ENCODE measurements around the gene MACROD2. TPM values are rescaled to one million over a fixed set of nuclear protein-coding genes. Genes with fewer than 3 reads are reported as not detected.

MACROD2 gene
- total and polyA plus RNA-seq, 7 donors = 0.20 to 4.8 (median 0.87) TPM

DNA sequence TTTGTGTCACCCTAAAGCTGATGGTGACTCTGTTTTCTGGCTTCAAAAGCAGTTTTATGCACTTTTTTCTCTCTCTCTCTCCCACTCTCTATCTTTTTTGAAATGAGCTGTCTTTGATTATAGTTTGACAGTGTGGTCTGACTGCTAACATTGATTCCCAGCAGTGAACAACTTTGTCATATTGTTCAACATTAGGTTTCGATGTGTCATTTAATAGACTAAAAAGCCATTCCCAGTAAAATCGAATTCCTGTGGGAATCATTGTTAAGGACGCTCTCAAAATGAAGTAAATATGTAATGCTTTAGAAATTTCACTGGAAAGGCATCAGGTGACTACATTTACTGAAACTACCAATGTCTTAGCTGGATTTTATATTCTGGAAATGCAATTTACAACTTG, 412.0 kb downstream of the MACROD2 start:
- Histone ChIP-seq H3K9me3 (no peaks in the 10 kb centered on the region), H3K4me1 (no peaks in the 10 kb centered on the region), H3K4me3 (no peak overlapping the region), H3K27me3 (ENCODE audit: insufficient read depth in 3 of 3, low read length in 2 of 3) (no peaks in the 10 kb centered on the region), H3K27ac (no peak overlapping the region), H3K36me3 (ENCODE audit: insufficient read depth in 1 of 2, low read depth in 1 of 2) (no peaks in the 10 kb centered on the region)
- DNase-seq = no peak
- no peak for ATAC-seq
- WGBS, 3 donors = 76 to 85% (median 82%) methylated on average over 3 of the region's 3 CpGs
- TF ChIP-seq, protein P1, sequence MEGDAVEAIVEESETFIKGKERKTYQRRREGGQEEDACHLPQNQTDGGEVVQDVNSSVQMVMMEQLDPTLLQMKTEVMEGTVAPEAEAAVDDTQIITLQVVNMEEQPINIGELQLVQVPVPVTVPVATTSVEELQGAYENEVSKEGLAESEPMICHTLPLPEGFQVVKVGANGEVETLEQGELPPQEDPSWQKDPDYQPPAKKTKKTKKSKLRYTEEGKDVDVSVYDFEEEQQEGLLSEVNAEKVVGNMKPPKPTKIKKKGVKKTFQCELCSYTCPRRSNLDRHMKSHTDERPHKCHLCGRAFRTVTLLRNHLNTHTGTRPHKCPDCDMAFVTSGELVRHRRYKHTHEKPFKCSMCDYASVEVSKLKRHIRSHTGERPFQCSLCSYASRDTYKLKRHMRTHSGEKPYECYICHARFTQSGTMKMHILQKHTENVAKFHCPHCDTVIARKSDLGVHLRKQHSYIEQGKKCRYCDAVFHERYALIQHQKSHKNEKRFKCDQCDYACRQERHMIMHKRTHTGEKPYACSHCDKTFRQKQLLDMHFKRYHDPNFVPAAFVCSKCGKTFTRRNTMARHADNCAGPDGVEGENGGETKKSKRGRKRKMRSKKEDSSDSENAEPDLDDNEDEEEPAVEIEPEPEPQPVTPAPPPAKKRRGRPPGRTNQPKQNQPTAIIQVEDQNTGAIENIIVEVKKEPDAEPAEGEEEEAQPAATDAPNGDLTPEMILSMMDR (IDR thresholded peaks at IDR 0.05) = no peak
- intact Hi-C loops (cut with DNase I) = no loop called here

DNA sequence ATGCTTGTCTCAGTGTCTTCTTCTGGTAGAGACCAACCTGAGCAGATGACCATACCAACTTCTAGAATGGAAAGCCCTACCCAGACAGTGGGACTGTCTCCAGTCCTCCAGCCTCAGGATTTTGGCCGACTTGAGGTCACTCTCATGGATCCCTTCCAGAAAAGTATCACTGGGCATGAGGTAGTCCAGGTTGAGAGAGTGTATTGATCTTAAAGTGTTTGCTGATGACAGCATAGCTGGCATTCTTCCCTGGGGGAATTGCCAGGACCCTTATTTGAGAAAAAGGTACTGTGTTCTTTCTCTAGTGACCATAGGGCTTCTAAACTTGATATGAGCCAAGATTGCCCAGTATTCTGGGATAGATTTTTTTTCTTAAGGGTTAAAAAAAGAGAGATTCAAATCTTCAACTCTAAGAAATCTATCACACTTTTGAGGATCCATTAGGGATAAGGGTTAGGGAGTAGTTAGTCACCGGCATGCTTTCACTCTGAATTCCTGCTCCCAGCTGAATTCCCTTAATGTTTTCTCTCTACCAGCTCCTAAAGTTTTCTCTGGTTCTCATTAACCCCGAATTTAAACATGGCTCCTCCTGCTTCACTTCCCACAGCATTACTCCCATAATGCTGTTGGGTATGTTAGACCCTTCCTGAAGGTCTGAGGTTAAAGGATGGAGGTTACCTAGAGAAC, 415.7 kb downstream of the MACROD2 start:
- ATAC-seq = no peak
- H3K27ac ChIP-seq = no peak overlapping the region
- no peak overlapping the region for H3K4me3 ChIP-seq
- H3K27me3 ChIP-seq (ENCODE audit: insufficient read depth in 3 of 3, low read length in 2 of 3) = no peaks in the 10 kb centered on the region
- intact Hi-C loops (cut with DNase I) = no loop called here
- WGBS, 3 donors = 74 to 79% (median 74%) methylated on average over 3 of the region's 3 CpGs
- H3K4me1 ChIP-seq = no peaks in the 10 kb centered on the region
- no peaks in the 10 kb centered on the region for H3K9me3 ChIP-seq
- TF ChIP-seq, protein P1 (IDR thresholded peaks at IDR 0.05) = no peak
- DNase-seq = no peak
- H3K36me3 ChIP-seq (ENCODE audit: insufficient read depth in 1 of 2, low read depth in 1 of 2) = no peaks in the 10 kb centered on the region

DNA sequence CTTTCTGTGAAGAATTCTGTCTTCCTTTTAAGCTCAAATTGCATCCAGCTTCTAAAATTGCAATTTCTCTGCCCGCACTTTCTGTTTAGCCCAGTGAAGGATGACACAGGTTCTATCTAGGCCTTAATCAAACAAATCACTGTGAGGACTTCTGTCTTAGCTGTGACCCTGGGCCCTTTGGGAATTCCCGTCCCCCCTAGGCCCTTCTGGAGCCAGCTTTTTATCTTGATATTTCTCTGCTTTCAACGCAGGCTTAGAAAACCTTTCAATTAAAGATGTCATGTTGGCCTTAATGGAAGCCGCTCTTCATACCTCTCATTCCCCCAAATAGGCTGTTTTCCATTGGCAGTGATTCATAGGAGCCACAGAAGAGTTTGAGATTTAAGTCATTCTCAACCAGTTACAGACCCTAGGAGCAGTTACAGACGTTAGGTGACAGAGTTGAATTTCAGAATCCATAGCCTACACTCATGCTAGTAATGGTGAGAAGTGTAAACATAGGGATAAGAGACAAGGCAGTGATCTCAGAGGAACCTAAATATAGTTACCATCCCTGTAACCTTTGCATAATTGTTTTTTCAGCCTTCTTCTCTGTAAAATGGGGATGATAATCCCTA, 416.9 kb downstream of the MACROD2 start:
- Histone ChIP-seq H3K4me3 (no peak overlapping the region), H3K27me3 (ENCODE audit: insufficient read depth in 3 of 3, low read length in 2 of 3) (no peaks in the 10 kb centered on the region), H3K9me3 (no peaks in the 10 kb centered on the region), H3K4me1 (no peaks in the 10 kb centered on the region), H3K36me3 (ENCODE audit: insufficient read depth in 1 of 2, low read depth in 1 of 2) (no peaks in the 10 kb centered on the region), H3K27ac (no peak overlapping the region)
- 71 to 83% (median 77%) methylated on average over 5 of the region's 5 CpGs for WGBS, 3 donors
- no peak for DNase-seq
- intact Hi-C loops (cut with DNase I) = no loop called here
- TF ChIP-seq, protein P1 (IDR thresholded peaks at IDR 0.05) = no peak
- ATAC-seq = no peak

DNA sequence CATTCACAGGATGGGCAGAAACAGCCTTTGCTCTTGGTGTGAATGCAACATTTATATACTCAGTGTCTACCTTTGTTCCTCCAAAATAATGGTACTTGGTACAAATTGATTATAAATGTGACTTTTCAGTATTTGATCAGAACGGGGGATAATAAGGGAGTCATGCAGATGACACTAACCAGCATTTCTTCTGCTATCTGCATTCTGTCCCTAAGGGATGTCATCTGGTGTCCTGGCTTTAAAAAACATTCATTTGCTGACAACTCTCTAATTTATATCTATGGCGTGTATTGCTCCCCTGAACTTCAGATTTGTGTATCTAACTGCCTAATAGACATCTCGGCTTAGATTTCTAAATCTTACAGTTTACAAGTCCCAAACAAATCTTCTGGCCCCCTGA, 418.5 kb downstream of the MACROD2 start:
- TF ChIP-seq, protein P1 (IDR thresholded peaks at IDR 0.05) = no peak
- intact Hi-C loops (cut with DNase I) = no loop called here

More for the DNA sequence above, 418.5 kb downstream of the MACROD2 start:
- H3K4me1 ChIP-seq = no peaks in the 10 kb centered on the region
- ATAC-seq = no peak
- 70 to 77% (median 75%) methylated on average over 3 of the region's 3 CpGs for WGBS, 3 donors
- H3K36me3 ChIP-seq (ENCODE audit: insufficient read depth in 1 of 2, low read depth in 1 of 2) = no peaks in the 10 kb centered on the region
- H3K27me3 ChIP-seq (ENCODE audit: insufficient read depth in 3 of 3, low read length in 2 of 3) = no peaks in the 10 kb centered on the region
- H3K9me3 ChIP-seq = no peaks in the 10 kb centered on the region
- H3K4me3 ChIP-seq = no peak overlapping the region
- DNase-seq = no peak
- no peak overlapping the region for H3K27ac ChIP-seq

All from psoas muscle (tissue), 8 donors.